GM12878 (cell line): Measurements from ENCODE around the gene CCDC78. TPM values are rescaled to one million over a fixed set of nuclear protein-coding genes. Genes with fewer than 3 reads are reported as not detected.
A peak's percentile ranks its signal among the peaks of the same experiment; 100 is the strongest.

Experiments used
- ATAC-seq: fragments of 200-7000 bp; cut with Tn5 transposase; 3 replicates; pipeline ENCODE4 v1.9.1; 2020; ENCODE audit warnings: mild to moderate bottlenecking, moderate library complexity
- BruUV-seq: library from RNA; stranded (reverse); fragments of 400-500 nt; replicated peaks from 2 replicates; lab custom pipeline; 2021; lab: Mats Ljungman, UMichigan
- CTCF ChIA-PET: fragments of 300-600 bp; sonication (Branson Sonifier 250); formaldehyde crosslinking; extraction: SDS; loops from one replicate; lab custom pipeline; 2021; ENCODE audit warnings: inconsistent platforms; lab: Yijun Ruan, JAX
- POLR2A ChIA-PET: fragments of 350-600 bp; formaldehyde crosslinking; extraction: SDS; loops from one replicate; lab custom pipeline; 2021; ENCODE audit warnings: inconsistent platforms; lab: Charles Lee
- RAD21 ChIA-PET: fragments of 300-600 bp; sonication (Branson Sonifier 250); formaldehyde crosslinking; loops from one replicate; lab custom pipeline; 2023; ENCODE audit warnings: antibody characterized with exemption; ENCODE audit not compliant: unreplicated experiment; lab: Charles Lee
- SMC1A ChIA-PET: fragments of 300-600 bp; sonication (Branson Sonifier 250); formaldehyde crosslinking; loops from one replicate; lab custom pipeline; 2023; ENCODE audit not compliant: unreplicated experiment, uncharacterized antibody; lab: Charles Lee
- DNase-seq: peaks from one replicate; pipeline ENCODE4 v3.0.0-alpha.2; 2011; ENCODE audit warnings: low read depth, low spot score
- FAIRE-seq: peaks from 3 replicates; lab custom pipeline; 2011; peaks lifted over from hg19 to GRCh38; lab: Jason Lieb, UNC
- H2AFZ ChIP-seq: 2 replicates; pipeline ENCODE4 v1.6.0; 2011; ENCODE audit warnings: low read depth, low read length, control low read depth; ENCODE audit not compliant: control insufficient read depth
- H3K27ac ChIP-seq: 2 replicates; pipeline ENCODE4 v1.5.1; 2011; ENCODE audit warnings: control low read depth; ENCODE audit not compliant: control insufficient read depth, insufficient read depth
- H3K27me3 ChIP-seq, 2 experiments: replicated peaks in 1 of 2; 2 replicates each; pipeline versions ENCODE4 v1.6.0 to v1.6.1; 2011; ENCODE audit warnings: low read length in 1 of 2; ENCODE audit not compliant: control insufficient read depth in 2 of 2, insufficient read depth in 2 of 2
- H3K36me3 ChIP-seq, 2 experiments: 2 replicates each; pipeline ENCODE4 v1.5.1; 2011; ENCODE audit warnings: low read length in 1 of 2; ENCODE audit not compliant: control insufficient read depth in 2 of 2, insufficient read depth in 2 of 2
- H3K4me1 ChIP-seq: 2 replicates; pipeline ENCODE4 v1.6.1; 2011; ENCODE audit warnings: mild to moderate bottlenecking, low read length, moderate library complexity, mixed read lengths; ENCODE audit not compliant: control insufficient read depth, insufficient read depth
- H3K4me2 ChIP-seq: 2 replicates; pipeline ENCODE4 v1.6.0; 2011; ENCODE audit warnings: control low read depth; ENCODE audit not compliant: control insufficient read depth, insufficient read depth
- H3K4me3 ChIP-seq: fragments of 200-600 bp; sonication (generic); 2 replicates; pipeline ENCODE4 v1.5.1; 2016
- H3K79me2 ChIP-seq: 2 replicates; pipeline ENCODE4 v1.6.0; 2011; ENCODE audit warnings: low read length; ENCODE audit not compliant: control insufficient read depth, insufficient read depth
- H3K9ac ChIP-seq: 2 replicates; pipeline ENCODE4 v1.8.0; 2011; ENCODE audit warnings: low read length, control low read depth, mixed read lengths; ENCODE audit not compliant: control insufficient read depth, insufficient read depth
- H3K9me3 ChIP-seq: replicated peaks from 3 replicates; pipeline ENCODE4 v1.5.1; 2011; ENCODE audit warnings: mild to moderate bottlenecking, low read length; ENCODE audit not compliant: control insufficient read depth, insufficient read depth
- H4K20me1 ChIP-seq: 2 replicates; pipeline ENCODE4 v1.6.0; 2011; ENCODE audit not compliant: control insufficient read depth, insufficient read depth
- EGR1 ChIP-seq, 2 experiments: IDR thresholded peaks; 1 replicate in 1 of 2; 2 replicates in 1 of 2; pipeline ENCODE4 v1.6.1; 2011 to 2012; ENCODE audit warnings: low read depth in 2 of 2, low read length in 2 of 2, borderline replicate concordance in 1 of 2, mild to moderate bottlenecking in 1 of 2, moderate library complexity in 1 of 2
- EP300 ChIP-seq, 2 experiments: fragments of 150-350 bp in 1 of 2; IDR thresholded peaks; 2 replicates each; pipeline ENCODE4 v1.6.1; 2011 to 2012; ENCODE audit warnings: low read depth in 2 of 2, low read length in 2 of 2, borderline replicate concordance in 1 of 2, improper control_type of control experiment in 1 of 2, inconsistent platforms in 1 of 2; ENCODE audit not compliant: control insufficient read depth in 1 of 2
- HDAC2 ChIP-seq: fragments of 200-600 bp; sonication (generic); IDR thresholded peaks from 2 replicates; pipeline ENCODE4 v1.6.1; 2017
- NFYB ChIP-seq: IDR thresholded peaks from 2 replicates; pipeline ENCODE4 v1.6.1; 2011; ENCODE audit warnings: low read depth, mild to moderate bottlenecking, low read length, improper control_type of control experiment, moderate library complexity; ENCODE audit not compliant: insufficient read depth
- POLR2A ChIP-seq: IDR thresholded peaks from 2 replicates; pipeline ENCODE4 v1.6.1; 2011; ENCODE audit warnings: low read depth, mild to moderate bottlenecking, low read length
- SREBF2 ChIP-seq: IDR thresholded peaks from 2 replicates; pipeline ENCODE4 v1.6.1; 2012; ENCODE audit warnings: mild to moderate bottlenecking, low read length
- ZBED1 ChIP-seq: IDR thresholded peaks from 2 replicates; pipeline ENCODE4 v1.6.1; 2016; ENCODE audit warnings: borderline replicate concordance
- whole genome bisulfite sequencing: methylation state at CpG from one replicate; pipeline ENCODE4 v1.1.6; 2016; ENCODE audit warnings: low lambda C conversion rate; ENCODE audit not compliant: insufficient replicate concordance, insufficient coverage; ENCODE audit errors: missing lambda C conversion rate; 5-methylcytosine and 5-hydroxymethylcytosine counted together
- in situ Hi-C: fragments of 300-500 bp; cut with MboI; formaldehyde crosslinking; loops from 9 replicates; pipeline ENCODE4 v1.14.3; 2018; ENCODE audit warnings: mixed read lengths
- intact Hi-C: fragments of 100-400 bp; cut with micrococcal nuclease; formaldehyde crosslinking; loops from one replicate; pipeline ENCODE4 v1.14.2; 2022; ENCODE audit not compliant: unreplicated experiment
- polyA plus RNA-seq, 11 experiments: library from polyadenylated mRNA; depleted of rRNA in 4 of 11; unstranded in 6 of 11; stranded (reverse) in 5 of 11; fragments of >200 nt; fragmentation: Nextera tagmentation in 4 of 11; fragmentation: Illumina TruSeq in 1 of 11; extraction: Ambion mirVana in 4 of 11; extraction: Trizol in 1 of 11; gene quantifications; 1 replicate in 1 of 11; 2 replicates in 10 of 11; pipeline versions ENCODE4 v1.2.1 to v1.2.3, GENCODE V29; 2011 to 2016; ENCODE audit warnings: inconsistent platforms in 2 of 11, missing spikeins in 2 of 11, low read depth in 1 of 11
- total RNA-seq, 4 experiments: library from RNA; depleted of rRNA in 3 of 4; stranded (reverse); fragments of >200 nt in 3 of 4; fragmentation: Illumina TruSeq in 1 of 4; extraction: Trizol in 1 of 4; gene quantifications; 2 replicates each; pipeline versions ENCODE4 v1.2.1 to v1.2.3, GENCODE V29; 2013 to 2021

The CCDC78 gene
- total and polyA plus RNA-seq, 10 of the 15 experiments (the other 5 are each of a cell fraction or from before 2014, with no cell fraction given), result 0.10 to 26.2 (median 5.4) TPM

GRCh38 chr16:682493-683395 lies 43.5 kb downstream of the CCDC78 start:
- Histone ChIP-seq H3K4me1 (peaks cover 15% of the 10 kb centered on the region), H3K27me3 (no peaks in the 10 kb centered on the region)
- CTCF ChIA-PET, result no interaction called here

GRCh38 chr16:681746-682427 lies 44.4 kb downstream of the CCDC78 start:
- no peak for DNase-seq
- CTCF ChIA-PET, result no interaction called here
- no peaks in the 10 kb centered on the region for H3K27me3 ChIP-seq
- H3K36me3 ChIP-seq, result peaks cover 6 to 14% of the 10 kb centered on the region in 2 experiments; a peak in 2 of 4 replicates
- H3K4me2 ChIP-seq, result peak overlapping the region; percentile 98
- TSS peak; percentile 77 for BruUV-seq
- in situ Hi-C loops, result no loop called here
- H4K20me1 ChIP-seq, result peaks cover 6% of the 10 kb centered on the region; the same call in 1 of the 2 replicates
- no peak for FAIRE-seq
- H3K4me1 ChIP-seq, result peaks cover 15% of the 10 kb centered on the region
- peaks cover 24% of the 10 kb centered on the region for H3K79me2 ChIP-seq
- H3K9me3 ChIP-seq, result no peaks in the 10 kb centered on the region
- POLR2A ChIA-PET, result interaction anchor here (1.6 to 2.0 kb wide), 2 partner anchors 8 to 19 kb away, joined by 3 to 13 read pairs; partner anchors contain the start of gene WDR24
- H3K27ac ChIP-seq, result no peak overlapping the region
- intact Hi-C loops, result loop anchor here (5.0 kb wide), 1 partner anchor 45 kb away; the partner anchor contains the start of gene METTL26
- peak overlapping the region; percentile 77 for H3K4me3 ChIP-seq
- no peak overlapping the region for H3K9ac ChIP-seq
- TF ChIP-seq POLR2A (peak; percentile 32; the same call in 1 of the 2 replicates), ZBED1 (0 out of 2 replicates have a peak, but pooled peaks have one; percentile 11), HDAC2 (no peak)
- H2AFZ ChIP-seq, result no peak overlapping the region
- 87% methylated on average over 28 of the region's 28 CpGs for WGBS
- SMC1A ChIA-PET, result no interaction called here
- ATAC-seq, result no peak
- RAD21 ChIA-PET, result interaction anchor here (1.2 kb wide), 1 partner anchor 8 kb away, joined by 4 read pairs; the partner anchor contains the start of gene WDR24

More at GRCh38 chr16:682493-683395, 43.5 kb downstream of the CCDC78 start:
- ChIA-PET SMC1A (no interaction called here), RAD21 (no interaction called here), POLR2A (no interaction called here)
- H3K9ac ChIP-seq, result no peak overlapping the region
- no peaks in the 10 kb centered on the region for H3K9me3 ChIP-seq
- no peak overlapping the region for H3K27ac ChIP-seq
- peaks cover 24% of the 10 kb centered on the region for H3K79me2 ChIP-seq
- DNase-seq (no peak), FAIRE-seq (no peak), ATAC-seq (no peak)
- intact Hi-C loops (loop anchor here (5.0 kb wide), 1 partner anchor 45 kb away; the partner anchor contains the start of gene METTL26), in situ Hi-C loops (no loop called here)
- peaks cover 6 to 14% of the 10 kb centered on the region in 2 experiments; a peak in 2 of 4 replicates for H3K36me3 ChIP-seq
- H2AFZ ChIP-seq, result no peak overlapping the region
- TF ChIP-seq EP300 (IDR thresholded peaks at IDR 0.05; ENCODE audit: borderline replicate concordance in 1 of 2, control insufficient read depth in 1 of 2, low read depth in 2 of 2, low read length in 2 of 2) (no peak), EGR1 (IDR thresholded peaks at IDR 0.05; ENCODE audit: borderline replicate concordance in 1 of 2, low read depth in 2 of 2, low read length in 2 of 2) (no peak), NFYB (no peak), SREBF2 (no peak)
- H4K20me1 ChIP-seq, result peaks cover 6% of the 10 kb centered on the region; the same call in 1 of the 2 replicates
- peak overlapping the region; percentile 67 for H3K4me3 ChIP-seq
- peak overlapping the region; percentile 90 for H3K4me2 ChIP-seq
- 90% methylated on average over 35 of the region's 36 CpGs for WGBS
- TSS peak; percentile 79 for BruUV-seq
